Testis (tissue), 3 donors: ENCODE results near the gene FBN1. TPM values are rescaled to one million over a fixed set of nuclear protein-coding genes. Genes with fewer than 3 reads are reported as not detected.

Experiments
- DNase-seq: peaks from one replicate; pipeline ENCODE4 v3.0.0-alpha.2; 2019
- H3K27ac ChIP-seq, 2 donors: fragments of 200-600 bp; sonication (generic); one replicate each; pipeline ENCODE4 v1.5.1; 2019
- H3K27me3 ChIP-seq: fragments of 200-600 bp; sonication (generic); one replicate; pipeline ENCODE4 v1.5.1; 2019
- H3K36me3 ChIP-seq: fragments of 200-600 bp; sonication (generic); one replicate; pipeline ENCODE4 v1.5.1; 2017; ENCODE audit warnings: low read depth; ENCODE audit errors: missing control alignments
- H3K4me1 ChIP-seq: fragments of 200-600 bp; sonication (generic); one replicate; pipeline ENCODE4 v1.5.1; 2019
- H3K4me3 ChIP-seq, 2 donors: fragments of 200-600 bp; sonication (generic); one replicate each; pipeline ENCODE4 v1.5.1; 2017 to 2019
- H3K9me3 ChIP-seq: fragments of 200-600 bp; sonication (generic); one replicate; pipeline ENCODE4 v1.5.1; 2017
- CTCF ChIP-seq, 3 experiments: fragments of 450-650 bp in 2 of 3; fragments of 200-600 bp in 1 of 3; sonication (generic) in 1 of 3; IDR thresholded peaks; one replicate each; pipeline ENCODE4 v1.5.1; 2016 to 2019; ENCODE audit warnings: antibody characterized with exemption in 3 of 3, mild to moderate bottlenecking in 2 of 3, moderate library complexity in 1 of 3
- POLR2A ChIP-seq: fragments of 450-650 bp; IDR thresholded peaks from one replicate; pipeline ENCODE4 v1.6.1; 2017; ENCODE audit warnings: antibody characterized with exemption, mild to moderate bottlenecking, moderate library complexity
- WGBS, 2 donors: methylation state at CpG; one replicate each; pipeline ENCODE4 v1.1.5; 2018; 5-methylcytosine and 5-hydroxymethylcytosine counted together
- intact Hi-C: fragments of 100-400 bp; cut with DNase I; formaldehyde crosslinking; loops from one replicate; pipeline ENCODE4 v1.15.1; 2023; ENCODE audit warnings: low total_unique reads
- polyA plus RNA-seq: library from polyadenylated mRNA; stranded (reverse); fragments of 350-450 nt; fragmentation: Illumina TruSeq; extraction: RNeasy Lipid Tissue Mini Kit (QIAGEN cat#74804); gene quantifications from one replicate; pipeline ENCODE4 v1.2.3, GENCODE V29; 2014; ENCODE audit warnings: low read depth, low replicate concordance; ENCODE audit not compliant: insufficient read depth
- total RNA-seq, 2 donors: library from RNA; depleted of rRNA; stranded (reverse); fragments of >200 nt; gene quantifications; one replicate each; pipeline ENCODE4 v1.2.3, GENCODE V29; 2016

The FBN1 gene
- total and polyA plus RNA-seq, 3 donors from 2014 or later, result 48.5 to 77.1 (median 68.7) TPM

- intact Hi-C loops, result no loop called here
- no peak overlapping the region for H3K4me3 ChIP-seq
- WGBS, 2 donors, result 85 to 92% methylated on average over 3 to 4 of the region's 4 CpGs
- H3K27ac ChIP-seq, result no peak overlapping the region
- H3K36me3 ChIP-seq, result no peaks in the 10 kb centered on the region
- TF ChIP-seq CTCF (IDR thresholded peaks at IDR 0.05) (no peak), POLR2A (no peak)
- no peaks in the 10 kb centered on the region for H3K4me1 ChIP-seq
- no peak for DNase-seq
- H3K9me3 ChIP-seq, result no peaks in the 10 kb centered on the region
- no peaks in the 10 kb centered on the region for H3K27me3 ChIP-seq
Observed at GRCh38 chr15:48573780-48574179, 71.7 kb downstream of the FBN1 start.

- Histone ChIP-seq H3K9me3 (no peaks in the 10 kb centered on the region), H3K27ac (no peak overlapping the region), H3K36me3 (no peaks in the 10 kb centered on the region), H3K27me3 (no peaks in the 10 kb centered on the region), H3K4me3 (no peak overlapping the region), H3K4me1 (no peaks in the 10 kb centered on the region)
- 91 to 95% methylated on average over 5 of the region's 5 CpGs for WGBS, 2 donors
- intact Hi-C loops, result no loop called here
- no peak for DNase-seq
- no peak for TF ChIP-seq POLR2A
- TF ChIP-seq CTCF (IDR thresholded peaks at IDR 0.05), result no peak
Observed at GRCh38 chr15:48572823-48573222, 72.7 kb downstream of the FBN1 start.

GRCh38 chr15:48571510-48571909 lies 74.0 kb downstream of the FBN1 start:
- Histone ChIP-seq H3K36me3 (no peaks in the 10 kb centered on the region), H3K27ac (no peak overlapping the region), H3K4me3 (no peak overlapping the region), H3K27me3 (no peaks in the 10 kb centered on the region), H3K9me3 (no peaks in the 10 kb centered on the region), H3K4me1 (peaks cover 6% of the 10 kb centered on the region)
- DNase-seq, result no peak
- intact Hi-C loops, result no loop called here
- no peak for TF ChIP-seq CTCF (IDR thresholded peaks at IDR 0.05)
- WGBS, 2 donors, result 87 to 93% methylated on average over 2 of the region's 2 CpGs

- H3K4me1 ChIP-seq, result peaks cover 11% of the 10 kb centered on the region
- no peaks in the 10 kb centered on the region for H3K27me3 ChIP-seq
- no peak for TF ChIP-seq POLR2A
- no peak for TF ChIP-seq CTCF (IDR thresholded peaks at IDR 0.05)
- DNase-seq, result no peak
- WGBS, 2 donors, result 44 to 75% methylated on average over 1 of the region's 1 CpG
- intact Hi-C loops, result no loop called here
- no peak overlapping the region for H3K4me3 ChIP-seq
- no peaks in the 10 kb centered on the region for H3K9me3 ChIP-seq
- H3K36me3 ChIP-seq, result no peaks in the 10 kb centered on the region
- H3K27ac ChIP-seq, result no peak overlapping the region
Observed at GRCh38 chr15:48570822-48571221, 74.7 kb downstream of the FBN1 start.

- intact Hi-C loops, result no loop called here
- no peaks in the 10 kb centered on the region for H3K27me3 ChIP-seq
- peaks cover 11% of the 10 kb centered on the region for H3K4me1 ChIP-seq
- no peak overlapping the region for H3K4me3 ChIP-seq
- no peak overlapping the region for H3K27ac ChIP-seq
- no peak for TF ChIP-seq CTCF (IDR thresholded peaks at IDR 0.05)
- no peak for TF ChIP-seq POLR2A
- DNase-seq, result no peak
- no peaks in the 10 kb centered on the region for H3K36me3 ChIP-seq
- WGBS, 2 donors, result 94 to 95% methylated on average over 3 of the region's 3 CpGs
- no peaks in the 10 kb centered on the region for H3K9me3 ChIP-seq
Observed at GRCh38 chr15:48569591-48570302, 75.8 kb downstream of the FBN1 start.
